ENCODE results near the gene SSH2.
A peak's percentile ranks its signal among the peaks of the same experiment; 100 is the strongest.

SSH2 gene

DNA sequence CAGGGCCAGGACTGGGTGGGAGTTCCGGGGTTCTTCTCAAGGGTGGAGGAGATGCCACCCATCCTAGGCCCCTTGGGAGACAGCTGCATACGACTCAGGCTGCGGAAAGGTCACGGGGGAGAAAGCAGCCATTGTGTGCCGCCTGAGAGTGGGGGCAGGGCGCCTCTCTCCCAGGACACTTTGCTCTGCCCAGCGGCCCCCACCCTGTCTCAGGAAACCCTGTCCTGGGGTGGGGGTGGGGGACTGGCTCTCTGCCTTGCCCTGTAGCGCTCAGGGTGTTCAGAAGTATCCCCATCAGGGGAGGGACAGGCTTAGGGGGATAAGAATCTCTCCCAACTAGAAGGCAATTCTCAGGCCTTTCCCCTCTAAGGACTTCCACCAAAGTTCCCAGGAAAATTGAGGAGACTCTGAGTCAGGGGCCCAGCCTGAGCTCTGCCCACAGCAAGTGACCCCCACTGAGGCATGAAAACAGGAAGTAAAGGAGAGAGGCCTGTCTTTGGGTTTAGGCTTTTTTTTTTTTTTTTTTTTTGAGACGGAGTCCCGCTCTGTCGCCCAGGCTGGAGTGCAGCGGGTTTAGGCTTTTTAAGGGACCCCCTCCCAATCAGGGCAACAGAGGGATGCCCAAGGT, 345.5 kb downstream of the SSH2 start:
- Histone ChIP-seq H2AFZ (no peak overlapping the region), H3K27me3 (ENCODE audit: control insufficient read depth, insufficient read depth, low read length) (no peaks in the 10 kb centered on the region), H3K4me3 (ENCODE audit: low read depth, low read length) (no peak overlapping the region), H3K36me3 (ENCODE audit: control insufficient read depth, insufficient read depth, low read length) (no peaks in the 10 kb centered on the region), H3K27ac (peak overlapping the region; percentile 65), H3K4me1 (peaks cover 8% of the 10 kb centered on the region), H3K79me2 (peaks cover 41% of the 10 kb centered on the region), H3K9me3 (ENCODE audit: control insufficient read depth, low read length) (no peaks in the 10 kb centered on the region), H3K9ac (no peak overlapping the region), H3K4me2 (ENCODE audit: low read length) (no peak overlapping the region)
- TF ChIP-seq, protein P1, sequence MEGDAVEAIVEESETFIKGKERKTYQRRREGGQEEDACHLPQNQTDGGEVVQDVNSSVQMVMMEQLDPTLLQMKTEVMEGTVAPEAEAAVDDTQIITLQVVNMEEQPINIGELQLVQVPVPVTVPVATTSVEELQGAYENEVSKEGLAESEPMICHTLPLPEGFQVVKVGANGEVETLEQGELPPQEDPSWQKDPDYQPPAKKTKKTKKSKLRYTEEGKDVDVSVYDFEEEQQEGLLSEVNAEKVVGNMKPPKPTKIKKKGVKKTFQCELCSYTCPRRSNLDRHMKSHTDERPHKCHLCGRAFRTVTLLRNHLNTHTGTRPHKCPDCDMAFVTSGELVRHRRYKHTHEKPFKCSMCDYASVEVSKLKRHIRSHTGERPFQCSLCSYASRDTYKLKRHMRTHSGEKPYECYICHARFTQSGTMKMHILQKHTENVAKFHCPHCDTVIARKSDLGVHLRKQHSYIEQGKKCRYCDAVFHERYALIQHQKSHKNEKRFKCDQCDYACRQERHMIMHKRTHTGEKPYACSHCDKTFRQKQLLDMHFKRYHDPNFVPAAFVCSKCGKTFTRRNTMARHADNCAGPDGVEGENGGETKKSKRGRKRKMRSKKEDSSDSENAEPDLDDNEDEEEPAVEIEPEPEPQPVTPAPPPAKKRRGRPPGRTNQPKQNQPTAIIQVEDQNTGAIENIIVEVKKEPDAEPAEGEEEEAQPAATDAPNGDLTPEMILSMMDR (IDR thresholded peaks at IDR 0.05): no peak

GRCh38 chr17:29583324-29584248, 346.4 kb downstream of the SSH2 start:
- Histone ChIP-seq H3K9me3 (ENCODE audit: control insufficient read depth, low read length) (no peaks in the 10 kb centered on the region), H3K4me2 (ENCODE audit: low read length) (no peak overlapping the region), H3K4me1 (peaks cover 8% of the 10 kb centered on the region), H3K36me3 (ENCODE audit: control insufficient read depth, insufficient read depth, low read length) (no peaks in the 10 kb centered on the region), H3K4me3 (ENCODE audit: low read depth, low read length) (no peak overlapping the region), H3K79me2 (peaks cover 41% of the 10 kb centered on the region), H3K27ac (no peak overlapping the region), H3K27me3 (ENCODE audit: control insufficient read depth, insufficient read depth, low read length) (no peaks in the 10 kb centered on the region), H3K9ac (no peak overlapping the region), H2AFZ (no peak overlapping the region)
- TF ChIP-seq, protein P1 (IDR thresholded peaks at IDR 0.05): no peak

- Histone ChIP-seq H3K4me2 (ENCODE audit: low read length) (no peak overlapping the region), H2AFZ (no peak overlapping the region), H3K79me2 (peaks cover 33% of the 10 kb centered on the region), H3K27ac (no peak overlapping the region), H3K4me3 (ENCODE audit: low read depth, low read length) (no peak overlapping the region), H3K9me3 (ENCODE audit: control insufficient read depth, low read length) (no peaks in the 10 kb centered on the region), H3K27me3 (ENCODE audit: control insufficient read depth, insufficient read depth, low read length) (no peaks in the 10 kb centered on the region), H3K4me1 (peaks cover 4% of the 10 kb centered on the region), H3K36me3 (ENCODE audit: control insufficient read depth, insufficient read depth, low read length) (no peaks in the 10 kb centered on the region), H3K9ac (no peak overlapping the region)
- TF ChIP-seq, protein P1 (IDR thresholded peaks at IDR 0.05): no peak
These were observed 347.3 kb downstream of the SSH2 start for GRCh38 chr17:29582772-29583171.

- peaks cover under 1% of the 10 kb centered on the region for H3K4me1 ChIP-seq
- H3K9ac ChIP-seq: no peak overlapping the region
- TF ChIP-seq, protein P1 (IDR thresholded peaks at IDR 0.05): no peak
- no peak overlapping the region for H2AFZ ChIP-seq
- no peak overlapping the region for H3K4me2 ChIP-seq (ENCODE audit: low read length)
- H3K4me3 ChIP-seq (ENCODE audit: low read depth, low read length): no peak overlapping the region
- H3K27me3 ChIP-seq (ENCODE audit: control insufficient read depth, insufficient read depth, low read length): no peaks in the 10 kb centered on the region
- H3K79me2 ChIP-seq: peaks cover 28% of the 10 kb centered on the region
- H3K9me3 ChIP-seq (ENCODE audit: control insufficient read depth, low read length): no peaks in the 10 kb centered on the region
- no peaks in the 10 kb centered on the region for H3K36me3 ChIP-seq (ENCODE audit: control insufficient read depth, insufficient read depth, low read length)
- H3K27ac ChIP-seq: no peak overlapping the region
These were observed 347.7 kb downstream of the SSH2 start for GRCh38 chr17:29582254-29582765.

Data from parathyroid adenoma (tissue), 2 donors.